B cell (primary cell): ENCODE measurements around the gene SYT2. TPM values are rescaled to one million over a fixed set of nuclear protein-coding genes. Genes with fewer than 3 reads are reported as not detected.
"Not testable (repeated sequence)": the region's sequence is repeated elsewhere in the genome, so short reads cannot be mapped to it uniquely, and the experiment has no call there.

Experiments
- ATAC-seq: fragments of 200-7000 bp; cut with Tn5 transposase; one replicate; pipeline ENCODE4 v1.10.0; 2021; ENCODE audit warnings: low read depth, mild to moderate bottlenecking, moderate number of reproducible peaks, moderate library complexity
- CTCF ChIA-PET: fragments of 350-600 bp; sonication (Branson Sonifier 250); formaldehyde crosslinking; loops from one replicate; lab custom pipeline; 2021; ENCODE audit warnings: antibody characterized with exemption, inconsistent platforms; lab: Charles Lee
- POLR2A ChIA-PET: fragments of 350-600 bp; sonication (Branson Sonifier 250); formaldehyde crosslinking; loops from one replicate; lab custom pipeline; 2021; ENCODE audit warnings: antibody characterized with exemption; lab: Charles Lee
- DNase-seq: peaks from one replicate; pipeline ENCODE4 v3.0.0; 2013
- H2AFZ ChIP-seq: 2 replicates; pipeline ENCODE4 v1.6.1; 2012; ENCODE audit warnings: mild to moderate bottlenecking, low read depth, low read length; ENCODE audit not compliant: insufficient read depth, poor library complexity, severe bottlenecking
- H3K27ac ChIP-seq, 2 donors: 1 replicate in 1 of 2; 2 replicates in 1 of 2; pipeline ENCODE4 v1.5.1; 2012 to 2013; ENCODE audit warnings: low read length in 2 of 2, mild to moderate bottlenecking in 2 of 2, moderate library complexity in 1 of 2
- H3K27me3 ChIP-seq, 4 experiments: fragments of 200-600 bp in 1 of 4; sonication (generic) in 1 of 4; replicated peaks in 1 of 4; 1 replicate in 2 of 4; 2 replicates in 2 of 4; pipeline versions ENCODE4 v1.6.1 to v1.7.0; 2013 to 2016; ENCODE audit warnings: low read length in 3 of 4, mild to moderate bottlenecking in 2 of 4, mixed read lengths in 1 of 4, moderate library complexity in 1 of 4; ENCODE audit not compliant: insufficient read depth in 4 of 4, control insufficient read depth in 3 of 4; ENCODE audit errors: control extremely low read depth in 1 of 4
- H3K36me3 ChIP-seq, 2 experiments: replicated peaks in 1 of 2; 1 replicate in 1 of 2; 2 replicates in 1 of 2; pipeline versions ENCODE4 v1.6.1 to v1.7.1; 2013; ENCODE audit warnings: low read length in 1 of 2; ENCODE audit not compliant: insufficient read depth in 2 of 2, control insufficient read depth in 1 of 2; ENCODE audit errors: control extremely low read depth in 1 of 2, extremely low read depth in 1 of 2
- H3K4me1 ChIP-seq, 2 donors: fragments of 200-600 bp in 1 of 2; sonication (generic) in 1 of 2; 1 replicate in 1 of 2; 2 replicates in 1 of 2; pipeline versions ENCODE4 v1.5.1 to v1.6.1; 2013 to 2017; ENCODE audit warnings: low read length in 2 of 2; ENCODE audit not compliant: control insufficient read depth in 2 of 2, insufficient read depth in 2 of 2
- H3K4me2 ChIP-seq: replicated peaks from 2 replicates; pipeline ENCODE3; 2012; ENCODE audit warnings: mild to moderate bottlenecking, low read depth, low read length; ENCODE audit not compliant: poor library complexity, severe bottlenecking
- H3K4me3 ChIP-seq, 5 experiments: fragments of 200-600 bp in 1 of 5; sonication (generic) in 1 of 5; 1 replicate in 3 of 5; 2 replicates in 2 of 5; pipeline versions ENCODE4 v1.5.1 to v1.7.0; 2011 to 2016; ENCODE audit warnings: low read length in 4 of 5, mild to moderate bottlenecking in 4 of 5, low read depth in 2 of 5, control low read depth in 1 of 5, moderate library complexity in 1 of 5; ENCODE audit not compliant: insufficient read depth in 1 of 5; ENCODE audit errors: control extremely low read depth in 1 of 5, extremely low read depth in 1 of 5
- H3K79me2 ChIP-seq: fragments of 200-600 bp; sonication (generic); one replicate; pipeline ENCODE4 v1.6.0; 2016; ENCODE audit warnings: low read length; ENCODE audit not compliant: control insufficient read depth, insufficient read depth
- H3K9ac ChIP-seq: fragments of 200-600 bp; sonication (generic); 2 replicates; pipeline ENCODE4 v1.6.1; 2017; ENCODE audit warnings: mild to moderate bottlenecking, low read length, moderate library complexity
- H3K9me3 ChIP-seq, 3 donors: one replicate each; pipeline versions ENCODE4 v1.6.1 to v1.7.1; 2013; ENCODE audit warnings: low read length in 2 of 3; ENCODE audit not compliant: control insufficient read depth in 2 of 3, insufficient read depth in 1 of 3; ENCODE audit errors: control extremely low read depth in 1 of 3
- H4K20me1 ChIP-seq: 2 replicates; pipeline ENCODE4 v1.6.0; 2012; ENCODE audit warnings: mild to moderate bottlenecking, low read length; ENCODE audit not compliant: insufficient read depth, control insufficient read depth, poor library complexity, severe bottlenecking
- H3K27ac Mint-ChIP-seq: one replicate; pipeline ENCODE4 v1.8.0; 2021; ENCODE audit warnings: mixed read lengths
- H3K27me3 Mint-ChIP-seq: one replicate; pipeline ENCODE4 v1.8.0; 2021; ENCODE audit warnings: mixed read lengths
- H3K4me1 Mint-ChIP-seq: one replicate; pipeline ENCODE4 v1.8.0; 2021; ENCODE audit warnings: mixed read lengths
- H3K4me3 Mint-ChIP-seq: one replicate; pipeline ENCODE4 v1.8.0; 2021; ENCODE audit warnings: mixed read lengths
- H3K9me3 Mint-ChIP-seq: one replicate; pipeline ENCODE4 v1.8.0; 2022; ENCODE audit warnings: mixed read lengths; ENCODE audit not compliant: insufficient read depth
- WGBS: methylation state at CpG from one replicate; pipeline ENCODE4 v1.1.5; 2013; ENCODE audit warnings: missing lambda C conversion rate; ENCODE audit not compliant: insufficient coverage; 5-methylcytosine and 5-hydroxymethylcytosine counted together
- intact Hi-C: fragments of 100-400 bp; cut with micrococcal nuclease; formaldehyde crosslinking; loops from one replicate; pipeline ENCODE4 v1.10.0; 2022
- polyA plus RNA-seq: library from polyadenylated mRNA; depleted of rRNA; stranded (reverse); fragments of >200 nt; gene quantifications from 2 replicates; pipeline ENCODE4 v1.2.3, GENCODE V29; 2012
- total RNA-seq, 2 donors: library from RNA; stranded (reverse); fragments of 120-200 nt in 1 of 2; gene quantifications; 1 replicate in 1 of 2; 2 replicates in 1 of 2; pipeline versions ENCODE4 v1.2.3 to v1.2.4, GENCODE V29; 2013 to 2022

Gene SYT2
- total and polyA plus RNA-seq, 2 donors (not counting 1 experiment from before 2014, with no cell fraction given), result not detected

DNA sequence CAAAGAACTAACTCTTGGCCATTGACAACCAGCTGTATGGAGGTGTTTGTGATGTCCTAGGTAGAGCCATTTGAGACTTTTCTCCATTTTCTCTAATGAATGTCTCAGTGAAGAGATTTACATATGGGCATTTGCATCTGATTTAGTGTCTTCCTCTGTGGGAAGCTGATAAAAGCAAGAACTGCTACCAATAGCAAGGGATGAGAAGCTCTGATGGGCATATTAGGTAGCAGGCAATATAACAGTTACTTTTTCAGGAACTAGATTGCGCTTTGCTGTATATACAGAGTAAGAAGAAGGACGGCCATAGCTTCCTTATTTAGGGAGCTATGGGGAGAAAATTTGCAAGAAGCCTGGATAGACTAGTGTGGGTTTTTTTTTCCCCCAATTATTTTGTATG lies 169.4 kb downstream of the SYT2 start:
- H3K4me1 ChIP-seq, result peaks cover 9 to 10% of the 10 kb centered on the region in 2 donors
- CTCF ChIA-PET, result interaction anchor here (0.6 to 0.9 kb wide), 2 partner anchors 13 to 58 kb away, joined by 3 to 5 read pairs; no protein-coding TSS in a partner anchor
- H3K27ac ChIP-seq, H3K9me3 ChIP-seq, POLR2A ChIA-PET, H3K27me3 Mint-ChIP-seq, H3K27ac Mint-ChIP-seq, H3K9ac ChIP-seq, H3K4me3 ChIP-seq, intact Hi-C loops, H3K9me3 Mint-ChIP-seq, H3K36me3 ChIP-seq, DNase-seq, H3K27me3 ChIP-seq, H3K4me3 Mint-ChIP-seq, H3K4me2 ChIP-seq, ATAC-seq, H3K79me2 ChIP-seq, H2AFZ ChIP-seq, H4K20me1 ChIP-seq: not testable (repeated sequence)
- peaks cover 20% of the 10 kb centered on the region for H3K4me1 Mint-ChIP-seq
- no CpG with 5 or more reads among the region's 2 CpGs for WGBS

Other genes with a start within 250 kb of the SYT2 start
- gene KDM5B, start 98.0 kb upstream of the SYT2 start, total RNA-seq, result 62.7 and 70.1 TPM in 2 replicates
- gene KDM5B, start 98.0 kb upstream of the SYT2 start, polyA plus RNA-seq, result 11.2 and 22.2 TPM in 2 replicates
- gene PCAT6, start 100.5 kb upstream of the SYT2 start, total RNA-seq, result 1.6 TPM in 1 of 2 replicates, not detected in the other
- gene PCAT6, start 100.5 kb upstream of the SYT2 start, polyA plus RNA-seq, result 1.1 and 1.4 TPM in 2 replicates
- 14.2 and 16.5 TPM in 2 replicates for gene RABIF, start 178.7 kb upstream of the SYT2 start, total RNA-seq
- gene RABIF, start 178.7 kb upstream of the SYT2 start, polyA plus RNA-seq, result 8.1 and 8.2 TPM in 2 replicates
- 25.5 and 26.1 TPM in 2 replicates for gene KLHL12, start 216.8 kb upstream of the SYT2 start, total RNA-seq
- gene KLHL12, start 216.8 kb upstream of the SYT2 start, polyA plus RNA-seq, result 14.6 and 21.0 TPM in 2 replicates
- 44.2 and 46.6 TPM in 2 replicates for gene ADIPOR1, start 247.9 kb upstream of the SYT2 start, total RNA-seq
- 49.5 and 67.5 TPM in 2 replicates for gene ADIPOR1, start 247.9 kb upstream of the SYT2 start, polyA plus RNA-seq